Spinal cord (tissue), 4 donors: ENCODE data around the gene UBE2J2. TPM values are rescaled to one million over a fixed set of nuclear protein-coding genes. Genes with fewer than 3 reads are reported as not detected.

ENCODE experiments used
- polyA plus RNA-seq, 2 donors: library from polyadenylated mRNA; unstranded; fragments of 120-200 nt; gene quantifications; one replicate each; pipeline ENCODE4 v1.2.1, GENCODE V29; 2013; ENCODE audit not compliant: insufficient read length in 2 of 2
- small RNA-seq: library from RNA; depleted of rRNA; stranded (forward); fragments of <200 nt; gene quantifications from one replicate; pipeline ENCODE3, GENCODE V24; 2014; ENCODE audit warnings: low replicate concordance
- total RNA-seq, 2 donors: library from RNA; depleted of rRNA in 1 of 2; stranded (reverse); fragments of 120-200 nt in 1 of 2; fragments of >200 nt in 1 of 2; gene quantifications; one replicate each; pipeline versions ENCODE4 v1.2.3 to v1.2.4, GENCODE V29; 2013 to 2014

UBE2J2 gene
- total and polyA plus RNA-seq, 4 donors = 26.4 to 82.9 (median 54.0) TPM

Small RNAs within 50 kb of the gene (small RNA-seq; reads per million reads assigned to genes)
- gene MIR6726 = not detected

Other genes starting within 250 kb of the UBE2J2 start
- not detected for gene RNF223, start 199.5 kb downstream of the UBE2J2 start, total RNA-seq
- gene RNF223, start 199.5 kb downstream of the UBE2J2 start, polyA plus RNA-seq = under 1 TPM in 1 of 2 donors, not detected in 1; 0.20 TPM
- 1 to 10 TPM; 4.4 to 9.9 TPM for gene C1orf159, start 157.8 kb downstream of the UBE2J2 start, total RNA-seq
- 10 to 100 TPM; 22.3 to 27.0 TPM for gene C1orf159, start 157.8 kb downstream of the UBE2J2 start, polyA plus RNA-seq
- 1 to 10 TPM in 1 of 2 donors, under 1 TPM in 1; 0.79 to 2.1 TPM for gene TTLL10, start 100.0 kb downstream of the UBE2J2 start, total RNA-seq
- gene TTLL10, start 100.0 kb downstream of the UBE2J2 start, polyA plus RNA-seq = 1 to 10 TPM; 1.2 to 1.3 TPM
- under 1 TPM; 0.20 to 0.22 TPM for gene TNFRSF18, start 67.3 kb downstream of the UBE2J2 start, total RNA-seq
- gene TNFRSF18, start 67.3 kb downstream of the UBE2J2 start, polyA plus RNA-seq = under 1 TPM; 0.36 to 0.68 TPM
- 1 to 10 TPM in 1 of 2 donors, under 1 TPM in 1; 0.20 to 1.5 TPM for gene TNFRSF4, start 59.7 kb downstream of the UBE2J2 start, total RNA-seq
- gene TNFRSF4, start 59.7 kb downstream of the UBE2J2 start, polyA plus RNA-seq = 1 to 10 TPM; 1.0 to 1.2 TPM
- 10 to 100 TPM; 31.0 to 86.7 TPM for gene SDF4, start 41.9 kb downstream of the UBE2J2 start, total RNA-seq
- 100 to 1,000 TPM; 125 to 160 TPM for gene SDF4, start 41.9 kb downstream of the UBE2J2 start, polyA plus RNA-seq
- gene B3GALT6, start 41.6 kb downstream of the UBE2J2 start, total RNA-seq = 10 to 100 TPM; 11.5 to 30.4 TPM
- 10 to 100 TPM; 39.7 to 40.1 TPM for gene B3GALT6, start 41.6 kb downstream of the UBE2J2 start, polyA plus RNA-seq
- gene C1QTNF12, start 27.1 kb downstream of the UBE2J2 start, total RNA-seq = 10 to 100 TPM in 1 of 2 donors, 1 to 10 TPM in 1; 2.7 to 10.4 TPM
- 1 to 10 TPM; 1.4 to 5.7 TPM for gene C1QTNF12, start 27.1 kb downstream of the UBE2J2 start, polyA plus RNA-seq
- gene SCNN1D, start 6.6 kb upstream of the UBE2J2 start, total RNA-seq = 10 to 100 TPM in 1 of 2 donors, 1 to 10 TPM in 1; 2.2 to 10.3 TPM
- 10 to 100 TPM; 16.8 to 24.5 TPM for gene SCNN1D, start 6.6 kb upstream of the UBE2J2 start, polyA plus RNA-seq
- gene ACAP3, start 34.1 kb upstream of the UBE2J2 start, total RNA-seq = 10 to 100 TPM; 58.7 to 70.6 TPM
- gene ACAP3, start 34.1 kb upstream of the UBE2J2 start, polyA plus RNA-seq = 100 to 1,000 TPM; 222 to 265 TPM
- gene PUSL1, start 34.7 kb upstream of the UBE2J2 start, total RNA-seq = 10 to 100 TPM in 1 of 2 donors, 1 to 10 TPM in 1; 6.2 to 14.2 TPM
- 10 to 100 TPM; 16.0 to 17.7 TPM for gene PUSL1, start 34.7 kb upstream of the UBE2J2 start, polyA plus RNA-seq
- gene INTS11, start 50.8 kb upstream of the UBE2J2 start, total RNA-seq = 10 to 100 TPM; 39.8 to 82.5 TPM
- 100 to 1,000 TPM; 146 to 206 TPM for gene INTS11, start 50.8 kb upstream of the UBE2J2 start, polyA plus RNA-seq
- gene CPTP, start 50.9 kb upstream of the UBE2J2 start, total RNA-seq = 10 to 100 TPM in 1 of 2 donors, 1 to 10 TPM in 1; 9.6 to 18.8 TPM
- gene CPTP, start 50.9 kb upstream of the UBE2J2 start, polyA plus RNA-seq = 10 to 100 TPM; 31.8 to 32.0 TPM
- under 1 TPM; 0.10 to 0.44 TPM for gene TAS1R3, start 57.4 kb upstream of the UBE2J2 start, total RNA-seq
- gene TAS1R3, start 57.4 kb upstream of the UBE2J2 start, polyA plus RNA-seq = under 1 TPM; 0.86 to 0.98 TPM
- gene DVL1, start 75.6 kb upstream of the UBE2J2 start, total RNA-seq = 10 to 100 TPM; 35.7 to 68.7 TPM
- gene DVL1, start 75.6 kb upstream of the UBE2J2 start, polyA plus RNA-seq = 10 to 100 TPM; 82.7 to 87.1 TPM
- gene MXRA8, start 84.7 kb upstream of the UBE2J2 start, total RNA-seq = 100 to 1,000 TPM in 1 of 2 donors, 10 to 100 TPM in 1; 40.6 to 212 TPM
- gene MXRA8, start 84.7 kb upstream of the UBE2J2 start, polyA plus RNA-seq = 100 to 1,000 TPM in 1 of 2 donors, 10 to 100 TPM in 1; 48.1 to 106 TPM
- 100 to 1,000 TPM in 1 of 2 donors, 10 to 100 TPM in 1; 41.4 to 105 TPM for gene AURKAIP1, start 101.4 kb upstream of the UBE2J2 start, total RNA-seq
- gene AURKAIP1, start 101.4 kb upstream of the UBE2J2 start, polyA plus RNA-seq = 100 to 1,000 TPM; 124 to 130 TPM
- 100 to 1,000 TPM; 148 to 178 TPM for gene CCNL2, start 125.5 kb upstream of the UBE2J2 start, total RNA-seq
- gene CCNL2, start 125.5 kb upstream of the UBE2J2 start, polyA plus RNA-seq = 100 to 1,000 TPM; 214 to 303 TPM
- 100 to 1,000 TPM in 1 of 2 donors, 10 to 100 TPM in 1; 56.9 to 117 TPM for gene MRPL20, start 133.4 kb upstream of the UBE2J2 start, total RNA-seq
- 100 to 1,000 TPM; 108 to 119 TPM for gene MRPL20, start 133.4 kb upstream of the UBE2J2 start, polyA plus RNA-seq
- 1 to 10 TPM; 1.8 to 6.7 TPM for gene ANKRD65, start 147.4 kb upstream of the UBE2J2 start, total RNA-seq
- 10 to 100 TPM; 10.6 to 10.8 TPM for gene ANKRD65, start 147.4 kb upstream of the UBE2J2 start, polyA plus RNA-seq
- 10 to 100 TPM; 11.4 to 34.5 TPM for gene VWA1, start 161.8 kb upstream of the UBE2J2 start, total RNA-seq
- gene VWA1, start 161.8 kb upstream of the UBE2J2 start, polyA plus RNA-seq = 10 to 100 TPM; 53.0 to 67.0 TPM
- gene ATAD3C, start 175.8 kb upstream of the UBE2J2 start, total RNA-seq = under 1 TPM; 0.10 to 0.72 TPM
- gene ATAD3C, start 175.8 kb upstream of the UBE2J2 start, polyA plus RNA-seq = 1 to 10 TPM in 1 of 2 donors, under 1 TPM in 1; 0.68 to 2.3 TPM
- gene ATAD3B, start 197.9 kb upstream of the UBE2J2 start, total RNA-seq = 10 to 100 TPM in 1 of 2 donors, 1 to 10 TPM in 1; 9.8 to 19.7 TPM
- 10 to 100 TPM; 18.4 to 37.8 TPM for gene ATAD3B, start 197.9 kb upstream of the UBE2J2 start, polyA plus RNA-seq
- gene ATAD3A, start 238.3 kb upstream of the UBE2J2 start, total RNA-seq = 10 to 100 TPM in 1 of 2 donors, 1 to 10 TPM in 1; 9.0 to 22.0 TPM
- 10 to 100 TPM; 33.0 to 45.7 TPM for gene ATAD3A, start 238.3 kb upstream of the UBE2J2 start, polyA plus RNA-seq